IPS-18a (cell line): ENCODE results near the gene CADPS2.

Experiments
- H3K27ac ChIP-seq: one replicate; pipeline ENCODE4 v1.5.1; 2013; ENCODE audit warnings: low read length
- H3K27me3 ChIP-seq: one replicate; pipeline ENCODE4 v1.6.1; 2013; ENCODE audit warnings: mild to moderate bottlenecking, low read length; ENCODE audit not compliant: control insufficient read depth, insufficient read depth
- H3K36me3 ChIP-seq: one replicate; pipeline ENCODE4 v1.6.1; 2013; ENCODE audit warnings: low read depth, low read length; ENCODE audit not compliant: control insufficient read depth
- H3K4me1 ChIP-seq: one replicate; pipeline ENCODE4 v1.6.1; 2013; ENCODE audit warnings: low read depth, low read length; ENCODE audit not compliant: control insufficient read depth
- H3K4me3 ChIP-seq: one replicate; pipeline ENCODE4 v1.5.1; 2013; ENCODE audit warnings: low read length
- H3K9ac ChIP-seq: one replicate; pipeline ENCODE4 v1.6.1; 2013; ENCODE audit warnings: mild to moderate bottlenecking, low read length, moderate library complexity
- H3K9me3 ChIP-seq: one replicate; pipeline ENCODE4 v1.6.1; 2013; ENCODE audit warnings: low read depth, low read length; ENCODE audit not compliant: control insufficient read depth

Gene CADPS2

GRCh38 chr7:122766593-122766992, 119.7 kb downstream of the CADPS2 start:
- Histone ChIP-seq H3K4me1 (peaks cover 33% of the 10 kb centered on the region), H3K27ac (no peak overlapping the region), H3K9me3 (no peaks in the 10 kb centered on the region), H3K9ac (no peak overlapping the region), H3K27me3 (no peaks in the 10 kb centered on the region), H3K4me3 (no peak overlapping the region), H3K36me3 (no peaks in the 10 kb centered on the region)

GRCh38 chr7:122764902-122765301, 121.4 kb downstream of the CADPS2 start:
- Histone ChIP-seq H3K9ac (no peak overlapping the region), H3K4me1 (peaks cover 32% of the 10 kb centered on the region), H3K4me3 (no peak overlapping the region), H3K27me3 (no peaks in the 10 kb centered on the region), H3K9me3 (no peaks in the 10 kb centered on the region), H3K36me3 (no peaks in the 10 kb centered on the region), H3K27ac (no peak overlapping the region)

GRCh38 chr7:122764020-122764419, 122.2 kb downstream of the CADPS2 start:
- Histone ChIP-seq H3K27me3 (no peaks in the 10 kb centered on the region), H3K36me3 (no peaks in the 10 kb centered on the region), H3K9ac (no peak overlapping the region), H3K4me3 (no peak overlapping the region), H3K9me3 (no peaks in the 10 kb centered on the region), H3K4me1 (peaks cover 26% of the 10 kb centered on the region), H3K27ac (no peak overlapping the region)

- Histone ChIP-seq H3K27me3 (no peaks in the 10 kb centered on the region), H3K36me3 (no peaks in the 10 kb centered on the region), H3K4me1 (peaks cover 17% of the 10 kb centered on the region), H3K4me3 (no peak overlapping the region), H3K9ac (no peak overlapping the region), H3K27ac (no peak overlapping the region), H3K9me3 (no peaks in the 10 kb centered on the region)
Measured at GRCh38 chr7:122762071-122762470, 124.2 kb downstream of the CADPS2 start.

GRCh38 chr7:122758501-122758900, 127.8 kb downstream of the CADPS2 start:
- Histone ChIP-seq H3K4me1 (peaks cover 15% of the 10 kb centered on the region), H3K9ac (no peak overlapping the region), H3K27ac (no peak overlapping the region), H3K4me3 (no peak overlapping the region), H3K9me3 (no peaks in the 10 kb centered on the region), H3K36me3 (no peaks in the 10 kb centered on the region), H3K27me3 (no peaks in the 10 kb centered on the region)

- no peaks in the 10 kb centered on the region for H3K27me3 ChIP-seq
- H3K27ac ChIP-seq, result no peak overlapping the region
- H3K4me3 ChIP-seq, result no peak overlapping the region
- peaks cover 18% of the 10 kb centered on the region for H3K4me1 ChIP-seq
- H3K36me3 ChIP-seq, result no peaks in the 10 kb centered on the region
- no peaks in the 10 kb centered on the region for H3K9me3 ChIP-seq
- no peak overlapping the region for H3K9ac ChIP-seq
Measured at GRCh38 chr7:122756860-122757259, 129.4 kb downstream of the CADPS2 start.

- no peaks in the 10 kb centered on the region for H3K27me3 ChIP-seq
- H3K27ac ChIP-seq, result no peak overlapping the region
- H3K9me3 ChIP-seq, result no peaks in the 10 kb centered on the region
- peaks cover 24% of the 10 kb centered on the region for H3K4me1 ChIP-seq
- no peak overlapping the region for H3K9ac ChIP-seq
- H3K4me3 ChIP-seq, result no peak overlapping the region
- H3K36me3 ChIP-seq, result no peaks in the 10 kb centered on the region
Measured at GRCh38 chr7:122755696-122756095, 130.6 kb downstream of the CADPS2 start.

GRCh38 chr7:122752583-122752982, 133.7 kb downstream of the CADPS2 start:
- Histone ChIP-seq H3K4me1 (peaks cover 16% of the 10 kb centered on the region), H3K27ac (no peak overlapping the region)

GRCh38 chr7:122750389-122750788, 135.9 kb downstream of the CADPS2 start:
- Histone ChIP-seq H3K27me3 (no peaks in the 10 kb centered on the region), H3K4me3 (no peak overlapping the region), H3K4me1 (peaks cover 27% of the 10 kb centered on the region), H3K27ac (no peak overlapping the region), H3K36me3 (no peaks in the 10 kb centered on the region), H3K9me3 (no peaks in the 10 kb centered on the region), H3K9ac (no peak overlapping the region)

More at GRCh38 chr7:122752583-122752982, 133.7 kb downstream of the CADPS2 start:
- Histone ChIP-seq H3K4me3 (no peak overlapping the region), H3K9ac (no peak overlapping the region), H3K9me3 (no peaks in the 10 kb centered on the region), H3K36me3 (no peaks in the 10 kb centered on the region), H3K27me3 (no peaks in the 10 kb centered on the region)

- no peak overlapping the region for H3K9ac ChIP-seq
- H3K27ac ChIP-seq, result no peak overlapping the region
- H3K4me3 ChIP-seq, result no peak overlapping the region
- peaks cover 28% of the 10 kb centered on the region for H3K4me1 ChIP-seq
- no peaks in the 10 kb centered on the region for H3K9me3 ChIP-seq
- H3K36me3 ChIP-seq, result no peaks in the 10 kb centered on the region
- no peaks in the 10 kb centered on the region for H3K27me3 ChIP-seq
Measured at GRCh38 chr7:122748195-122748594, 138.1 kb downstream of the CADPS2 start.

GRCh38 chr7:122746948-122747347, 139.3 kb downstream of the CADPS2 start:
- H3K9me3 ChIP-seq, result no peaks in the 10 kb centered on the region
- no peak overlapping the region for H3K9ac ChIP-seq
- H3K36me3 ChIP-seq, result no peaks in the 10 kb centered on the region
- no peaks in the 10 kb centered on the region for H3K27me3 ChIP-seq
- peaks cover 35% of the 10 kb centered on the region for H3K4me1 ChIP-seq
- peak overlapping the region; percentile 5 for H3K4me3 ChIP-seq
- no peak overlapping the region for H3K27ac ChIP-seq

- no peak overlapping the region for H3K4me3 ChIP-seq
- H3K4me1 ChIP-seq, result peaks cover 42% of the 10 kb centered on the region
Measured at GRCh38 chr7:122743211-122743610, 143.0 kb downstream of the CADPS2 start.

More at GRCh38 chr7:122743211-122743610, 143.0 kb downstream of the CADPS2 start:
- Histone ChIP-seq H3K27me3 (no peaks in the 10 kb centered on the region), H3K27ac (no peak overlapping the region), H3K36me3 (no peaks in the 10 kb centered on the region), H3K9ac (no peak overlapping the region), H3K9me3 (no peaks in the 10 kb centered on the region)
